ENCODE measurements around the gene METTL9. TPM values are rescaled to one million over a fixed set of nuclear protein-coding genes. Genes with fewer than 3 reads are reported as not detected.

The METTL9 gene
- total and polyA plus RNA-seq, 2 of the 13 experiments (the other 11 are each of a cell fraction or from before 2014, with no cell fraction given): 123 to 204 TPM

DNA sequence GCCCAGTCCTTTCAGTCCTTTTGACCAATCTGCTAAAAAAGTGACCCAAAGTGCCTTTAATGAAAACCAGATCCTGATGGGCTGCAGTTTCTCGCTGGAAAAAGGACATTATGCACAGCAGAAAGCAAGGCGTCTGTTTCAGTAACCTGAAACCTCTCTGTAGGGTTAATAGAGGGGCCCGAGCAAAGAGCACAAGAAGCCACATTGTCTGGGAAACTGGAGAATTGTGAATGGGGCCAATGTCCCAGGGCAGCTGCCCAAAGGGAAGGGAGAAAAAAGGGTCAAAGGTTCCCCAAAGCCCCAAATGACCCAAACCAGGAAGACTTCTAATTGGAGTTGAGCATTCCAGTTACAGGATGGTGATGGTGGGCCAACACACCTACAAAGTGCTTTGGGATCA, 67.4 kb downstream of the METTL9 start (continued):
- TF ChIP-seq NCOA2 (CRISPR knock-in tag; IDR thresholded peaks at IDR 0.05) (peak; percentile 59; the same call in 1 of the 2 replicates), SP4 (CRISPR knock-in tag; IDR thresholded peaks at IDR 0.05) (0 out of 2 replicates have a peak, but pooled peaks have one; percentile 39), SOX5 (CRISPR knock-in tag; IDR thresholded peaks at IDR 0.05; ENCODE audit: borderline replicate concordance) (peak; percentile 62), LCORL (IDR thresholded peaks at IDR 0.05) (no peak), LCORL (CRISPR knock-in tag; IDR thresholded peaks at IDR 0.05) (peak; percentile 55; the same call in 1 of the 2 replicates), ZFP36 (IDR thresholded peaks at IDR 0.05; ENCODE audit: borderline replicate concordance, low read depth, low read length, partially characterized antibody) (peak; percentile 6), NCOA1 (CRISPR knock-in tag; IDR thresholded peaks at IDR 0.05) (peak; percentile 61; the same call in 1 of the 2 replicates), ZNF788 (CRISPR knock-in tag; IDR thresholded peaks at IDR 0.05; ENCODE audit: borderline replicate concordance) (peak; percentile 61; the same call in 1 of the 2 replicates)
- TF ChIP-seq, protein P1, sequence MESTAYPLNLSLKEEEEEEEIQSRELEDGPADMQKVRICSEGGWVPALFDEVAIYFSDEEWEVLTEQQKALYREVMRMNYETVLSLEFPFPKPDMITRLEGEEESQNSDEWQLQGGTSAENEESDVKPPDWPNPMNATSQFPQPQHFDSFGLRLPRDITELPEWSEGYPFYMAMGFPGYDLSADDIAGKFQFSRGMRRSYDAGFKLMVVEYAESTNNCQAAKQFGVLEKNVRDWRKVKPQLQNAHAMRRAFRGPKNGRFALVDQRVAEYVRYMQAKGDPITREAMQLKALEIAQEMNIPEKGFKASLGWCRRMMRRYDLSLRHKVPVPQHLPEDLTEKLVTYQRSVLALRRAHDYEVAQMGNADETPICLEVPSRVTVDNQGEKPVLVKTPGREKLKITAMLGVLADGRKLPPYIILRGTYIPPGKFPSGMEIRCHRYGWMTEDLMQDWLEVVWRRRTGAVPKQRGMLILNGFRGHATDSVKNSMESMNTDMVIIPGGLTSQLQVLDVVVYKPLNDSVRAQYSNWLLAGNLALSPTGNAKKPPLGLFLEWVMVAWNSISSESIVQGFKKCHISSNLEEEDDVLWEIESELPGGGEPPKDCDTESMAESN (CRISPR knock-in tag; conservative IDR thresholded peaks at IDR 0.05): 0 out of 2 replicates have a peak, but pooled peaks have one; percentile 10
- TF ChIP-seq, protein P2, sequence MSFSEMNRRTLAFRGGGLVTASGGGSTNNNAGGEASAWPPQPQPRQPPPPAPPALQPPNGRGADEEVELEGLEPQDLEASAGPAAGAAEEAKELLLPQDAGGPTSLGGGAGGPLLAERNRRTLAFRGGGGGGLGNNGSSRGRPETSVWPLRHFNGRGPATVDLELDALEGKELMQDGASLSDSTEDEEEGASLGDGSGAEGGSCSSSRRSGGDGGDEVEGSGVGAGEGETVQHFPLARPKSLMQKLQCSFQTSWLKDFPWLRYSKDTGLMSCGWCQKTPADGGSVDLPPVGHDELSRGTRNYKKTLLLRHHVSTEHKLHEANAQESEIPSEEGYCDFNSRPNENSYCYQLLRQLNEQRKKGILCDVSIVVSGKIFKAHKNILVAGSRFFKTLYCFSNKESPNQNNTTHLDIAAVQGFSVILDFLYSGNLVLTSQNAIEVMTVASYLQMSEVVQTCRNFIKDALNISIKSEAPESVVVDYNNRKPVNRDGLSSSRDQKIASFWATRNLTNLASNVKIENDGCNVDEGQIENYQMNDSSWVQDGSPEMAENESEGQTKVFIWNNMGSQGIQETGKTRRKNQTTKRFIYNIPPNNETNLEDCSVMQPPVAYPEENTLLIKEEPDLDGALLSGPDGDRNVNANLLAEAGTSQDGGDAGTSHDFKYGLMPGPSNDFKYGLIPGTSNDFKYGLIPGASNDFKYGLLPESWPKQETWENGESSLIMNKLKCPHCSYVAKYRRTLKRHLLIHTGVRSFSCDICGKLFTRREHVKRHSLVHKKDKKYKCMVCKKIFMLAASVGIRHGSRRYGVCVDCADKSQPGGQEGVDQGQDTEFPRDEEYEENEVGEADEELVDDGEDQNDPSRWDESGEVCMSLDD (CRISPR knock-in tag; IDR thresholded peaks at IDR 0.05; ENCODE audit: borderline replicate concordance): peak; percentile 89; the same call in 1 of the 2 replicates

Data from HepG2 (cell line).